ENCODE results near the gene ACSL1. TPM values are rescaled to one million over a fixed set of nuclear protein-coding genes. Genes with fewer than 3 reads are reported as not detected.

Gene ACSL1
- total and polyA plus RNA-seq, 9 of the 15 experiments (the other 6 are each of a cell fraction or from before 2014, with no cell fraction given): 6.7 to 24.1 (median 15.0) TPM

DNA sequence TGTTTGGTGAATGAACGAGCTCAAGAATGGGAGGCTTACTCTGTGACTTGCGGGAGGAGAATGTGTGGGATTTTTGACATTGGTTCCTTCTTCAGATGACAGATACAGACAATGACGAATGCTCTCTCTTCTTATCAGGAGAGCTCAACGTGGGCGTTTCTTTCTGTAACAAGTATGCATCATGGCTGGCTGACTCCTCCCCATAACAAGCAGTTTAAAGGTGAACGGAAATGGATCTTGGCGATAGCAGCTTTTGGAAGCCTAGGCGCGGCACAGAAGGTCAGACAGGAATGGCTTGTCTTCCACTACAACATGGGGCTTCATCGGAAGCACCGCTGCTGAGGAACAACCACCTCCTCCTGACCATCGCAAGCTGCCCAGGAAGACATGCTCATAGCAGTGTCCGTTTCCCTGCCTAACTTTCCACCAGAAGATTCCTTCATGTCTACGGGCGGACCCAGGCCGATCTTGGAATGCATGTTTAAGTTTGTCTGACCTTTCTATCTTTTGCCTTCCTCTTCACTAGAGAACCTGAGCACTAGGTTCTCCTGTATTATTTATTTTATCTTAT is 18.3 kb upstream of the ACSL1 start (continued):
- peak; percentile 62 for TF ChIP-seq MGA (IDR thresholded peaks at IDR 0.05)
- no peak for TF ChIP-seq HNRNPUL1 (IDR thresholded peaks at IDR 0.05; ENCODE audit: low read length)
- TF ChIP-seq CBFB (CRISPR knock-in tag; IDR thresholded peaks at IDR 0.05): no peak
- TF ChIP-seq ZNF778 (CRISPR knock-in tag; IDR thresholded peaks at IDR 0.05): no peak
- TF ChIP-seq, protein P1, sequence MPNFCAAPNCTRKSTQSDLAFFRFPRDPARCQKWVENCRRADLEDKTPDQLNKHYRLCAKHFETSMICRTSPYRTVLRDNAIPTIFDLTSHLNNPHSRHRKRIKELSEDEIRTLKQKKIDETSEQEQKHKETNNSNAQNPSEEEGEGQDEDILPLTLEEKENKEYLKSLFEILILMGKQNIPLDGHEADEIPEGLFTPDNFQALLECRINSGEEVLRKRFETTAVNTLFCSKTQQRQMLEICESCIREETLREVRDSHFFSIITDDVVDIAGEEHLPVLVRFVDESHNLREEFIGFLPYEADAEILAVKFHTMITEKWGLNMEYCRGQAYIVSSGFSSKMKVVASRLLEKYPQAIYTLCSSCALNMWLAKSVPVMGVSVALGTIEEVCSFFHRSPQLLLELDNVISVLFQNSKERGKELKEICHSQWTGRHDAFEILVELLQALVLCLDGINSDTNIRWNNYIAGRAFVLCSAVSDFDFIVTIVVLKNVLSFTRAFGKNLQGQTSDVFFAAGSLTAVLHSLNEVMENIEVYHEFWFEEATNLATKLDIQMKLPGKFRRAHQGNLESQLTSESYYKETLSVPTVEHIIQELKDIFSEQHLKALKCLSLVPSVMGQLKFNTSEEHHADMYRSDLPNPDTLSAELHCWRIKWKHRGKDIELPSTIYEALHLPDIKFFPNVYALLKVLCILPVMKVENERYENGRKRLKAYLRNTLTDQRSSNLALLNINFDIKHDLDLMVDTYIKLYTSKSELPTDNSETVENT (CRISPR knock-in tag; IDR thresholded peaks at IDR 0.05): no peak
- no peak for TF ChIP-seq MCM5 (IDR thresholded peaks at IDR 0.05; ENCODE audit: low read depth)
- TF ChIP-seq, protein P2, sequence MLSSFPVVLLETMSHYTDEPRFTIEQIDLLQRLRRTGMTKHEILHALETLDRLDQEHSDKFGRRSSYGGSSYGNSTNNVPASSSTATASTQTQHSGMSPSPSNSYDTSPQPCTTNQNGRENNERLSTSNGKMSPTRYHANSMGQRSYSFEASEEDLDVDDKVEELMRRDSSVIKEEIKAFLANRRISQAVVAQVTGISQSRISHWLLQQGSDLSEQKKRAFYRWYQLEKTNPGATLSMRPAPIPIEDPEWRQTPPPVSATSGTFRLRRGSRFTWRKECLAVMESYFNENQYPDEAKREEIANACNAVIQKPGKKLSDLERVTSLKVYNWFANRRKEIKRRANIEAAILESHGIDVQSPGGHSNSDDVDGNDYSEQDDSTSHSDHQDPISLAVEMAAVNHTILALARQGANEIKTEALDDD (IDR thresholded peaks at IDR 0.05): peak; percentile 66; the same call in 1 of the 2 replicates
- TF ChIP-seq, protein P3, sequence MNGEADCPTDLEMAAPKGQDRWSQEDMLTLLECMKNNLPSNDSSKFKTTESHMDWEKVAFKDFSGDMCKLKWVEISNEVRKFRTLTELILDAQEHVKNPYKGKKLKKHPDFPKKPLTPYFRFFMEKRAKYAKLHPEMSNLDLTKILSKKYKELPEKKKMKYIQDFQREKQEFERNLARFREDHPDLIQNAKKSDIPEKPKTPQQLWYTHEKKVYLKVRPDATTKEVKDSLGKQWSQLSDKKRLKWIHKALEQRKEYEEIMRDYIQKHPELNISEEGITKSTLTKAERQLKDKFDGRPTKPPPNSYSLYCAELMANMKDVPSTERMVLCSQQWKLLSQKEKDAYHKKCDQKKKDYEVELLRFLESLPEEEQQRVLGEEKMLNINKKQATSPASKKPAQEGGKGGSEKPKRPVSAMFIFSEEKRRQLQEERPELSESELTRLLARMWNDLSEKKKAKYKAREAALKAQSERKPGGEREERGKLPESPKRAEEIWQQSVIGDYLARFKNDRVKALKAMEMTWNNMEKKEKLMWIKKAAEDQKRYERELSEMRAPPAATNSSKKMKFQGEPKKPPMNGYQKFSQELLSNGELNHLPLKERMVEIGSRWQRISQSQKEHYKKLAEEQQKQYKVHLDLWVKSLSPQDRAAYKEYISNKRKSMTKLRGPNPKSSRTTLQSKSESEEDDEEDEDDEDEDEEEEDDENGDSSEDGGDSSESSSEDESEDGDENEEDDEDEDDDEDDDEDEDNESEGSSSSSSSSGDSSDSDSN (IDR thresholded peaks at IDR 0.05; ENCODE audit: borderline replicate concordance in 1 of 2, low read depth in 2 of 2, low read length in 2 of 2): 0 out of 4 replicates have a peak, but pooled peaks of 1 of the 2 experiments have one; percentile 21

All from K562 (cell line).